ENCODE measurements around the gene CST3.
"Not testable (repeated sequence)": the region's sequence is repeated elsewhere in the genome, so short reads cannot be mapped to it uniquely, and the experiment has no call there.

CST3 gene

DNA sequence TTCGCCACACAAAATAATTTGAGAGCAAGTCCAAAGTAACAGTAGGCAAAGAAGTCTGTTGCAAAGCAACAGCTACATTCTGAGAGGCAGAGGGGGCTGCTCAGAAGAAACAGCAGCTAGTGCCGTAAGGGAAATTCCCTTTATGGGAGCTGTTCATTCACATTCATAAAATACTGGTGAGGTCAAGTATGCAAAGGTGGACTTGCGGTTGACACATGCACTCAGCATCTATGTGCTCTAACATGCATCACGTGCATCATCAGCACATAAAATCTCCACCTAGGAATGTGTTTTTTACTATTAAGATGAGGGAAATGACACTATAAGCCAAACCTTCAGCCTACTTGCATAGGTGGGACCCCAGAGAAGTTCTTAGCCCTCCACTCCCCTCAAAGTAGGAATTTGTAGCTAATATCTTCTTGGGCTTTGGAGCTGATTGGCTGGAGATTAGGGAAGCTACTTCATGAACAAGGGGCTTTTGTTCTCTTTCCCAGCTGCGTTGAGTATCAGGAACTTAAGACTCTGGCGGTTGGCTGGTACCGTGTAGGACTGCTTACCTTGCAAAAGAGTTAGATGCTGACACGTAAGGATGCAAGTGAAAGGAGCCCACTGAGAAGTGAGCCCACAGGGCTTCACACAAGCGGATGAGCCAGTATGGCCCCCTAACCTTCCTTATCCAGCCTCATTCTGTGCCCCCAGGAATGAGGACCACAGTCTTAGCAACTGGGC lies 12.4 kb downstream of the CST3 start:
- DNase-seq, result no peak

- DNase-seq, result no peak
Measured at GRCh38 chr20:23624324-23624691, 13.4 kb downstream of the CST3 start.

- DNase-seq, result no peak
Measured at GRCh38 chr20:23623666-23624323, 14.0 kb downstream of the CST3 start.

GRCh38 chr20:23622839-23623343 lies 14.9 kb downstream of the CST3 start:
- DNase-seq, result peak; percentile 64

DNA sequence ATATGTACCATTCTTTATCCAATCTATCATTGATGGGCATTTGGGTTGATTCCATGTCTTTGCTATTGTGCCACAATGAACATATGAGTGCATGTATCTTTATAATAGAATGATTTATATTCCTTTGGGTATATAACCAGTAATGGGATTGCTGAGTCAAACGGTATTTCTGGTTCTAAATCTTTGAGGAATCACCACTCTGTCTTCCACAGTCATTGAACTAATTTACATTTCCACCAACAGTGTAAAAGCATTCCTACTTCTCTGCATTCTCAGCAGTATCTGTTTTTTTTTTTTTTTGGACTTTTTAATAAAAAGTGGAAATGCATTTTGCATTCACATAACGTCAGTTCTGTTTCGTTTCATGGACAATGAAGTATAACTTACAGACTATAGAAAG lies 15.4 kb downstream of the CST3 start:
- not testable (repeated sequence) for DNase-seq

- DNase-seq, result not testable (repeated sequence)
Measured at GRCh38 chr20:23620670-23621386, 16.9 kb downstream of the CST3 start.

DNA sequence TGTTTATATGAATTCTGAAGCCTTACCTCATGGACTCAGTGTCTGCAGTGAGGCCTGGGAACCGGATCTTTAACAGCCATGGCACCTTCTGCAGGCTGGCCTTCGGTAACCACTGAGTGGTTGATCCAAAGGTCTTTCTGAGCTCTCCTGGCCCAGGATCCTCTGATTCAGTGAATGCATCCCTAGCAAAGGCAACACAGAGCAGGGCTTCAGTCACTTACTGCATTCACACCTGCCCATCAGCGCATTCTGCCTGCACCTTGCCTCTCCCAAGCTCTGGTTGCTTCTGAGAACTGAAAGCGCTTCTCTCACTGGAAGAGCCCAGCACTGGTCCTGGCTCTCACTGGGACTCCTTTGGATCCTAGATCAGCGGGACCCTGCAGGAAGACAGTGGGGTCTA lies 23.6 kb downstream of the CST3 start:
- no peak for DNase-seq

DNA sequence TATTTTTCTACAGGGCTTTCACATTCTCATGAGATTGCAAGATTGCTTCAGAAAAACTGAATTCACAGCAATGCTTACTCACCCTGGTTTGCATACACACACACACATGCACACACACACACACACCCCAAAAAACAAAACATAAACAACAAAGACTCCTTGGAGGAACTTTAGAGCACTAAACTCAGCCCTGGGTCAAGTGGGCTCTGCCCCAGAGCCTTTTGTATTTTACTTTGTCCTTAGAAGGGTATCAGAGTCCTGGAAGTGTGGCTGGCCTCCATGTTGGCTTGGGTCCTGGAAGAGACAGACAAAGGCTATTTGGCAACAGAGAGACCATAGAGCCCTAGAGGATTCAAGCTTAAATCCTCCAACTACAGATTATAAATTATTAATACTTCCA lies 24.1 kb downstream of the CST3 start:
- DNase-seq, result no peak

GRCh38 chr20:23612396-23612795 lies 25.4 kb downstream of the CST3 start:
- no peak for DNase-seq

DNA sequence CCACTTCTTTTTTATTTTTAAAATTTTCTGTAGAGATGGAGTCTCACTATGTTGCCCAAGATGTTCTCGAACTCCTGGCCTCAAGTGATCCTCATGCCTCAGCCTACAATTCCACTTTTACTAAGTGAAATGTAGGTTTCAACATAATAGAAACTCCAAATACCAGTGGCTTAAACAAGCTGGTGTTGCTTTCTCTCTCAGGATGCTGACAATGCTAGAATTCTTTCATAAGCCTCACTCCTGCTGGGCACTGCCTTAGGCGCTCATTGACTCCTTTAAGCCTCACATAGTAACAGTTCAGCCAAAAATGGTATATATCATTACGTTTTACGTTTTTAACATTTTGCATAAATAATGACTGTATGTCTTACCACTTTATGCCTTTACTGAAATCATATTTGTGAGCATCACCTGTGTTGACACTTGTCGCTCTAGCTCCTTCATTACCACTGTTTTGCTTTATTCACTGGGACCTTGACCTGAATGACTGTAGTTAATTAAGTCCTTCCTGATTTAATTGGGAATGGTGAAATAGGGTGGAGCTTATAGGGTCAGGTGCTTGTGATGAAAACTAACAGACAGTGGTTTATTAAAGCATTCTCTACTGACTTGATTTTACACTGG lies 28.2 kb downstream of the CST3 start:
- DNase-seq, result no peak

DNA sequence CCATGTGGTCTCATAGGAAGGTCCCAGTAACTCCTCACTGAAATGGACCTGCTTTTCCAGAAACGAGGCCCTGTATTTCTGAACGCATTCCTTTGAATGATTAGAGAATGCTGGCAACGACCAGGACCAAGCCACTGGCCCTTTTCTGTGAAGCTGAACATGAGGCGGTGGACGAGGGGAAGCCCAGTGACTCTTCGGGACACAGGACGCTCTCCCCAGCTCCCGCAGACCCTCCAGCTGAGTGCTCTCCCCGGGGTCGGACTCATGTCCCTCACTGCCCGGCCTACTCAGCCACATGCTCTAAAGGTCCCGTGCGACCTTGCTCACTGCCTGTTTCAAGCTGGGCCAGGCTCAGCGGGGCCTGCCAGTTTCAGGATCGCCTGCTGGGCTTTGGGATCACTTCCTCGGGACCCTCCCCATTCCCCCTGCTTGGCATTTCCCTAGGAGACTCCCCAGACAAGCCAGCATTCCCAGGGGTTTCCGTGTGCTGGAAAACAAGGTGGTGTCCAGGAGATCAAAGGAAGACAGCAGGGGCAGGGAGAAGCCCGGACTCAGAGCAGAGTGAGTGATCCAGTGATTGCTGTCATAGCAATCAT lies 29.4 kb downstream of the CST3 start:
- DNase-seq, result no peak

GRCh38 chr20:23607497-23608245 lies 30.1 kb downstream of the CST3 start:
- DNase-seq, result no peak

GRCh38 chr20:23606652-23607049 lies 31.1 kb downstream of the CST3 start:
- DNase-seq, result peak; percentile 61

- no peak for DNase-seq
Measured at GRCh38 chr20:23605867-23606651, 31.7 kb downstream of the CST3 start, which contains the start of gene CST9. Gene CST9 (minus strand): TSS chr20:23605917. CDS start chr20:23605864, 53 bp downstream.

DNA sequence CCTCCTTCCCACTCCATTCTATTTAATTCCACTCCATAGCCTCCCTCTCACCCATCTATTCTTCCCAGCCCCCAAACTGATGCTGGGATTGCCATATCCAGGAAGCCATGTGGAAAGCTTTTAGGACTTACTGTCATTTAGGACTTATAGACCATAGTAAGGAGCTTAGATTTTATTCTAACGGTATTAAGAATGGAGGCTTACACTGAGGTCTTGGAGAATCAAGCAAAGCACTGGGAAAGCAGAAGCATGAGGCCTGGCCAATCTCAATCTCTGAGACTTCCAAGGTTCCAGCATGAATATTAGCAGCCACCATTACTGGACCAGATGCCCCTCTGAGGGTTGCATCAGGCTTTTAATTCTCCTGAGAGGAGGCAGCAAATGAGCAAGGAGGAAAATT lies 33.4 kb downstream of the CST3 start:
- DNase-seq, result no peak

GRCh38 chr20:23603321-23603720 lies 34.4 kb downstream of the CST3 start:
- DNase-seq, result no peak

DNA sequence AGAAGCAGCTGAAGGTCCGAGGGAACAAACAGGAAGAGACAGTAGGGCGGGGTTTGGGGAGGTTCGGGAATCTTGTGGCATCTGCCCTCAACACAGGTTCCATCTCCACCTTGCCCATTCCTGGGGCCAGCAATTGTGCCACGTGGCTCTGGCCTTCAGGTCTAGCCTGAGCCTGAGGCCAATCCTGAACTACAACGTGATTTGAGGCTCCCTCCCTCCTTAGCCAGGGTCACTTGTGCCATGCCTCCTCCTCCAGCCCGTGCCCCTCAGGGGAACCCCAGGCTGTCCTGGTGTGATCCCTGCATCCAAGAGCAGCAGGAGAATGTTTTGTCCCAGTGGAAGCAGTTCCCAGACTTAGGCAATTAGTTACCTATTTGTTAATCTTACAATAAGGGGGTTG lies 35.1 kb downstream of the CST3 start:
- DNase-seq, result no peak

- DNase-seq, result no peak
Measured at GRCh38 chr20:23602241-23602640, 35.5 kb downstream of the CST3 start.

GRCh38 chr20:23601715-23602114 lies 36.0 kb downstream of the CST3 start:
- no peak for DNase-seq

GRCh38 chr20:23598481-23598880 lies 39.3 kb downstream of the CST3 start:
- DNase-seq, result no peak

GRCh38 chr20:23596579-23597250 lies 41.0 kb downstream of the CST3 start:
- DNase-seq, result no peak
